RWPE2 (cell line): ENCODE measurements around the gene KCNQ2.
A peak's percentile ranks its signal among the peaks of the same experiment; 100 is the strongest.

Experiments
- ATAC-seq: fragments of 200-7000 bp; cut with Tn5 transposase; 3 replicates; pipeline ENCODE4 v1.9.1; 2021; ENCODE audit warnings: low read depth
- DNase-seq: peaks from one replicate; pipeline ENCODE4 v3.0.0-alpha.2; 2020; ENCODE audit warnings: low spot score
- H3K27ac ChIP-seq: fragments of 450-650 bp; 2 replicates; pipeline ENCODE4 v1.5.1; 2017; ENCODE audit warnings: mild to moderate bottlenecking; ENCODE audit not compliant: poor library complexity, severe bottlenecking
- H3K27me3 ChIP-seq: fragments of 250-450 bp; sonication (Bioruptor Pico); 2 replicates; pipeline ENCODE4 v1.5.1; 2021; ENCODE audit warnings: mild to moderate bottlenecking, moderate library complexity; ENCODE audit not compliant: insufficient read depth, poor library complexity, severe bottlenecking
- H3K36me3 ChIP-seq: fragments of 250-450 bp; sonication (Bioruptor Pico); 2 replicates; pipeline ENCODE4 v1.5.1; 2020; ENCODE audit warnings: low read depth, mild to moderate bottlenecking, moderate library complexity
- H3K4me1 ChIP-seq: fragments of 250-450 bp; sonication (Bioruptor Pico); 2 replicates; pipeline ENCODE4 v1.5.1; 2021; ENCODE audit warnings: mild to moderate bottlenecking, moderate library complexity; ENCODE audit not compliant: insufficient read depth, poor library complexity, severe bottlenecking
- H3K4me3 ChIP-seq: fragments of 250-450 bp; sonication (Bioruptor Pico); 2 replicates; pipeline ENCODE4 v1.5.1; 2021; ENCODE audit warnings: mild to moderate bottlenecking, moderate library complexity; ENCODE audit not compliant: severe bottlenecking
- H3K9me3 ChIP-seq: fragments of 250-450 bp; sonication (Bioruptor Pico); 2 replicates; pipeline ENCODE4 v1.5.1; 2021; ENCODE audit warnings: mild to moderate bottlenecking, moderate library complexity; ENCODE audit not compliant: severe bottlenecking
- CTCF ChIP-seq: fragments of 450-650 bp; IDR thresholded peaks from one replicate; pipeline ENCODE4 v1.5.1; 2017; ENCODE audit warnings: mild to moderate bottlenecking, moderate library complexity; ENCODE audit not compliant: poor library complexity, severe bottlenecking

The KCNQ2 gene

GRCh38 chr20:63406617-63407245 is 65.7 kb downstream of the KCNQ2 start:
- no peak for TF ChIP-seq CTCF
- Histone ChIP-seq H3K4me1 (no peaks in the 10 kb centered on the region), H3K27ac (no peak overlapping the region), H3K9me3 (no peaks in the 10 kb centered on the region), H3K36me3 (no peaks in the 10 kb centered on the region), H3K27me3 (peaks cover 20% of the 10 kb centered on the region), H3K4me3 (no peak overlapping the region)
- DNase-seq (peak; percentile 85), ATAC-seq (no peak)

- Histone ChIP-seq H3K4me1 (no peaks in the 10 kb centered on the region), H3K27ac (no peak overlapping the region), H3K9me3 (no peaks in the 10 kb centered on the region), H3K4me3 (no peak overlapping the region), H3K27me3 (peaks cover 25% of the 10 kb centered on the region), H3K36me3 (no peaks in the 10 kb centered on the region)
- no peak for TF ChIP-seq CTCF
- ATAC-seq (no peak), DNase-seq (peak; percentile 83)
These were observed 66.4 kb downstream of the KCNQ2 start for GRCh38 chr20:63406011-63406410.

- TF ChIP-seq CTCF = no peak
- H3K4me3 ChIP-seq = no peak overlapping the region
- peaks cover 32% of the 10 kb centered on the region for H3K27me3 ChIP-seq
- no peaks in the 10 kb centered on the region for H3K4me1 ChIP-seq
- H3K27ac ChIP-seq = no peak overlapping the region
- ATAC-seq (no peak), DNase-seq (peak; percentile 83)
- no peaks in the 10 kb centered on the region for H3K36me3 ChIP-seq
- no peaks in the 10 kb centered on the region for H3K9me3 ChIP-seq
These were observed 67.2 kb downstream of the KCNQ2 start for GRCh38 chr20:63405102-63405730.

GRCh38 chr20:63404129-63405085 is 68.0 kb downstream of the KCNQ2 start:
- Histone ChIP-seq H3K27ac (no peak overlapping the region), H3K4me1 (no peaks in the 10 kb centered on the region), H3K4me3 (no peak overlapping the region), H3K9me3 (no peaks in the 10 kb centered on the region), H3K36me3 (no peaks in the 10 kb centered on the region), H3K27me3 (peaks cover 38% of the 10 kb centered on the region)
- no peak for TF ChIP-seq CTCF
- no peak for ATAC-seq
- DNase-seq = peak; percentile 85
